ENCODE measurements around the gene DYRK1A.

GRCh38 chr21:37489553-37489952 is 123.0 kb downstream of the DYRK1A start:
- TF ChIP-seq, protein P1, sequence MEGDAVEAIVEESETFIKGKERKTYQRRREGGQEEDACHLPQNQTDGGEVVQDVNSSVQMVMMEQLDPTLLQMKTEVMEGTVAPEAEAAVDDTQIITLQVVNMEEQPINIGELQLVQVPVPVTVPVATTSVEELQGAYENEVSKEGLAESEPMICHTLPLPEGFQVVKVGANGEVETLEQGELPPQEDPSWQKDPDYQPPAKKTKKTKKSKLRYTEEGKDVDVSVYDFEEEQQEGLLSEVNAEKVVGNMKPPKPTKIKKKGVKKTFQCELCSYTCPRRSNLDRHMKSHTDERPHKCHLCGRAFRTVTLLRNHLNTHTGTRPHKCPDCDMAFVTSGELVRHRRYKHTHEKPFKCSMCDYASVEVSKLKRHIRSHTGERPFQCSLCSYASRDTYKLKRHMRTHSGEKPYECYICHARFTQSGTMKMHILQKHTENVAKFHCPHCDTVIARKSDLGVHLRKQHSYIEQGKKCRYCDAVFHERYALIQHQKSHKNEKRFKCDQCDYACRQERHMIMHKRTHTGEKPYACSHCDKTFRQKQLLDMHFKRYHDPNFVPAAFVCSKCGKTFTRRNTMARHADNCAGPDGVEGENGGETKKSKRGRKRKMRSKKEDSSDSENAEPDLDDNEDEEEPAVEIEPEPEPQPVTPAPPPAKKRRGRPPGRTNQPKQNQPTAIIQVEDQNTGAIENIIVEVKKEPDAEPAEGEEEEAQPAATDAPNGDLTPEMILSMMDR (optimal IDR thresholded peaks at IDR 0.05 in 1 of 3, IDR thresholded peaks at IDR 0.05 in 1 of 3, conservative IDR thresholded peaks at IDR 0.05 in 1 of 3; ENCODE audit: extremely low read depth in 1 of 3, insufficient read depth in 2 of 3, low read length in 3 of 3): no peak
- no peak for TF ChIP-seq EZH2 (IDR thresholded peaks at IDR 0.05; ENCODE audit: low read length)
